ENCODE measurements around the gene MAP2K4. TPM values are rescaled to one million over a fixed set of nuclear protein-coding genes. Genes with fewer than 3 reads are reported as not detected.

Gene MAP2K4
- polyA plus RNA-seq, 2 of the 4 experiments (the other 2 are of a cell fraction), result 28.9 to 47.7 TPM

GRCh38 chr17:12027658-12028057 is 7.0 kb downstream of the MAP2K4 start:
- ChIA-PET POLR2A (no interaction called here), CTCF (interaction anchor here (1.2 kb wide), 1 partner anchor 1275 kb away, joined by 3 read pairs; no protein-coding TSS in a partner anchor)
- 89% methylated on average over 1 of the region's 1 CpG for WGBS (ENCODE audit: missing lambda C conversion rate)
- TF ChIP-seq, protein P1, sequence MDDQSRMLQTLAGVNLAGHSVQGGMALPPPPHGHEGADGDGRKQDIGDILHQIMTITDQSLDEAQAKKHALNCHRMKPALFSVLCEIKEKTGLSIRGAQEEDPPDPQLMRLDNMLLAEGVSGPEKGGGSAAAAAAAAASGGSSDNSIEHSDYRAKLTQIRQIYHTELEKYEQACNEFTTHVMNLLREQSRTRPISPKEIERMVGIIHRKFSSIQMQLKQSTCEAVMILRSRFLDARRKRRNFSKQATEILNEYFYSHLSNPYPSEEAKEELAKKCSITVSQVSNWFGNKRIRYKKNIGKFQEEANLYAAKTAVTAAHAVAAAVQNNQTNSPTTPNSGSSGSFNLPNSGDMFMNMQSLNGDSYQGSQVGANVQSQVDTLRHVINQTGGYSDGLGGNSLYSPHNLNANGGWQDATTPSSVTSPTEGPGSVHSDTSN (IDR thresholded peaks at IDR 0.05), result no peak
- Histone ChIP-seq H3K4me2 (no peak overlapping the region), H3K4me1 (peaks cover 45% of the 10 kb centered on the region), H3K27ac (no peak overlapping the region), H3K4me3 (no peak overlapping the region), H3K9me3 (no peaks in the 10 kb centered on the region)
- ATAC-seq (no peak), DNase-seq (ENCODE audit: low read depth in 1 of 2, low spot score in 1 of 2) (no peak), FAIRE-seq (no peak)

DNA sequence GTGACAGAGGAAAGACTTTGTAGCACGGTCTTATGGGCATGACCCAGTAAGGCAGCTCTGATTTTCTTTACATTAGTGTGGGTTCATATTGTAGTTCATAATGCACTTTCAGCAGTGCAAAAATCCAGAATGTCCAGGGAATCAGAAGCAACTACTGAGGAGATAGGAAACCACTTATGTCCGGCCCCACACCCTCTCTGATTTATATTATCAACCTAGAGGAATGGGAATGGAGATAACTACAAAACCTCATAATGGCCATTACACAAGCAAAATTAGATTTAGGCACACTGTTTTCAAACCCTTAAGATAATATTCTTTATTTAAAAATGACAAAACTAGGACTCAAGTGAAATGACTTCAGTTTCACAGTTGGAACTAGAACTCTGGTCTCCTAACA is 7.9 kb downstream of the MAP2K4 start:
- no peak overlapping the region for H3K4me2 ChIP-seq
- CTCF ChIA-PET, result interaction anchor here (1.2 kb wide), 1 partner anchor 1276 kb away, joined by 3 read pairs; no protein-coding TSS in a partner anchor
- no peak for FAIRE-seq

GRCh38 chr17:12034538-12034937 is 13.9 kb downstream of the MAP2K4 start:
- POLR2A ChIA-PET, result interaction anchor here (1.5 kb wide), 1 partner anchor 37 kb away, joined by 8 read pairs; the partner anchor contains the start of gene ZNF18
- FAIRE-seq (no peak), DNase-seq (ENCODE audit: low read depth in 1 of 2, low spot score in 1 of 2) (no peak), ATAC-seq (no peak)
- TF ChIP-seq E2F6 (IDR thresholded peaks at IDR 0.05; ENCODE audit: borderline replicate concordance, low read depth) (no peak), MAZ (IDR thresholded peaks at IDR 0.05; ENCODE audit: borderline replicate concordance, low read depth, low read length) (no peak), MYC (IDR thresholded peaks at IDR 0.05; ENCODE audit: borderline replicate concordance, low read length) (no peak), ATOH8 (CRISPR knock-in tag; IDR thresholded peaks at IDR 0.05; ENCODE audit: low read depth) (no peak), RAD21 (conservative IDR thresholded peaks at IDR 0.05 in 1 of 2, IDR thresholded peaks at IDR 0.05 in 1 of 2) (no peak), HEYL (CRISPR knock-in tag; IDR thresholded peaks at IDR 0.05) (no peak)
- H3K4me1 ChIP-seq, result peaks cover 24% of the 10 kb centered on the region; the same call in 2 of the 3 replicates
- no peak overlapping the region for H3K4me3 ChIP-seq
- H3K9me3 ChIP-seq, result no peaks in the 10 kb centered on the region
- no peak overlapping the region for H3K4me2 ChIP-seq
- CTCF ChIA-PET, result no interaction called here
- WGBS (ENCODE audit: missing lambda C conversion rate), result 92% methylated on average over 4 of the region's 4 CpGs
- no peak overlapping the region for H3K27ac ChIP-seq

More for the DNA sequence above, 7.9 kb downstream of the MAP2K4 start:
- Histone ChIP-seq H3K4me3 (no peak overlapping the region), H3K27ac (no peak overlapping the region), H3K9me3 (no peaks in the 10 kb centered on the region), H3K4me1 (peaks cover 36% of the 10 kb centered on the region)
- TF ChIP-seq RCOR1 (IDR thresholded peaks at IDR 0.05; ENCODE audit: low read depth, low read length) (no peak), HES2 (IDR thresholded peaks at IDR 0.05) (no peak), KDM1A (IDR thresholded peaks at IDR 0.05; ENCODE audit: low read depth) (no peak), MAFK (IDR thresholded peaks at IDR 0.05; ENCODE audit: partially characterized antibody) (no peak), NPAS2 (CRISPR knock-in tag; IDR thresholded peaks at IDR 0.05; ENCODE audit: borderline replicate concordance) (no peak), ZC3H11A (IDR thresholded peaks at IDR 0.05) (no peak), CEBPB (IDR thresholded peaks at IDR 0.05) (no peak), MAZ (IDR thresholded peaks at IDR 0.05; ENCODE audit: borderline replicate concordance, low read depth, low read length) (no peak), ATOH8 (CRISPR knock-in tag; IDR thresholded peaks at IDR 0.05; ENCODE audit: low read depth) (no peak), HEYL (CRISPR knock-in tag; IDR thresholded peaks at IDR 0.05) (no peak), CBX2 (IDR thresholded peaks at IDR 0.05; ENCODE audit: borderline replicate concordance, low read depth) (no peak), CHD2 (IDR thresholded peaks at IDR 0.05; ENCODE audit: low read length, partially characterized antibody) (no peak)
- TF ChIP-seq, protein P2, sequence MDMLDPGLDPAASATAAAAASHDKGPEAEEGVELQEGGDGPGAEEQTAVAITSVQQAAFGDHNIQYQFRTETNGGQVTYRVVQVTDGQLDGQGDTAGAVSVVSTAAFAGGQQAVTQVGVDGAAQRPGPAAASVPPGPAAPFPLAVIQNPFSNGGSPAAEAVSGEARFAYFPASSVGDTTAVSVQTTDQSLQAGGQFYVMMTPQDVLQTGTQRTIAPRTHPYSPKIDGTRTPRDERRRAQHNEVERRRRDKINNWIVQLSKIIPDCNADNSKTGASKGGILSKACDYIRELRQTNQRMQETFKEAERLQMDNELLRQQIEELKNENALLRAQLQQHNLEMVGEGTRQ (IDR thresholded peaks at IDR 0.05), result no peak
- ATAC-seq, result no peak
- no peak for DNase-seq (ENCODE audit: low read depth in 1 of 2, low spot score in 1 of 2)
- POLR2A ChIA-PET, result no interaction called here
- WGBS (ENCODE audit: missing lambda C conversion rate), result 95% methylated on average over 2 of the region's 2 CpGs

All from A549 (cell line).